Left ventricle myocardium inferior (tissue), 1 donor: Measurements from ENCODE around the gene RBM22. TPM values are rescaled to one million over a fixed set of nuclear protein-coding genes. Genes with fewer than 3 reads are reported as not detected.
A peak's percentile ranks its signal among the peaks of the same experiment; 100 is the strongest.
"Not testable (repeated sequence)": the region's sequence is repeated elsewhere in the genome, so short reads cannot be mapped to it uniquely, and the experiment has no call there.

ENCODE experiments used
- DNase-seq: peaks from one replicate; pipeline ENCODE4 v3.0.0-alpha.2; 2020
- H3K27ac ChIP-seq: fragments of 200-600 bp; replicated peaks from 2 replicates; pipeline ENCODE4 v1.8.0; 2021
- H3K27me3 ChIP-seq: fragments of 200-600 bp; 2 replicates; pipeline ENCODE4 v1.8.0; 2021; ENCODE audit warnings: low read depth
- H3K36me3 ChIP-seq: fragments of 200-600 bp; 2 replicates; pipeline ENCODE4 v1.8.0; 2021
- H3K4me1 ChIP-seq: fragments of 200-600 bp; 2 replicates; pipeline ENCODE4 v1.8.0; 2021
- H3K4me3 ChIP-seq: fragments of 200-600 bp; 2 replicates; pipeline ENCODE4 v1.8.0; 2021; ENCODE audit warnings: mild to moderate bottlenecking, moderate library complexity
- H3K9me3 ChIP-seq: fragments of 200-600 bp; replicated peaks from 2 replicates; pipeline ENCODE4 v1.8.0; 2021
- CTCF ChIP-seq: fragments of 200-600 bp; IDR thresholded peaks from 2 replicates; pipeline ENCODE4 v1.8.0; 2021; ENCODE audit warnings: antibody characterized with exemption, mild to moderate bottlenecking, borderline replicate concordance
- intact Hi-C: fragments of 100-400 bp; cut with micrococcal nuclease; formaldehyde crosslinking; loops from one replicate; pipeline ENCODE4 v1.11.0; 2022
- long read RNA-seq: library from polyadenylated mRNA; unstranded; transcript quantifications from one replicate; pipeline ENCODE4 v2.0.0, GENCODE V29; 2021
- total RNA-seq: library from RNA; stranded (reverse); fragmentation: NEBNext Ultra II Directional; extraction: Animal tissue kit (Norgen Biotek cat#: 25700); gene quantifications from one replicate; pipeline ENCODE4 v1.2.1, GENCODE V29; 2021
- donor health status: DM: no; HTN: yes; CAD: no; lungs with severe emphysema.

RBM22 gene
- 25.2 TPM for total RNA-seq
- long read RNA-seq, transcript RBM22-201 (11 exons, 2,342 nt) = major isoform, 30 of 35 reads
- long read RNA-seq, partial matches to known transcripts = 1 of 35 reads
- long read RNA-seq, other reads (novel, unspliced or antisense) = 4 of 35 reads

DNA sequence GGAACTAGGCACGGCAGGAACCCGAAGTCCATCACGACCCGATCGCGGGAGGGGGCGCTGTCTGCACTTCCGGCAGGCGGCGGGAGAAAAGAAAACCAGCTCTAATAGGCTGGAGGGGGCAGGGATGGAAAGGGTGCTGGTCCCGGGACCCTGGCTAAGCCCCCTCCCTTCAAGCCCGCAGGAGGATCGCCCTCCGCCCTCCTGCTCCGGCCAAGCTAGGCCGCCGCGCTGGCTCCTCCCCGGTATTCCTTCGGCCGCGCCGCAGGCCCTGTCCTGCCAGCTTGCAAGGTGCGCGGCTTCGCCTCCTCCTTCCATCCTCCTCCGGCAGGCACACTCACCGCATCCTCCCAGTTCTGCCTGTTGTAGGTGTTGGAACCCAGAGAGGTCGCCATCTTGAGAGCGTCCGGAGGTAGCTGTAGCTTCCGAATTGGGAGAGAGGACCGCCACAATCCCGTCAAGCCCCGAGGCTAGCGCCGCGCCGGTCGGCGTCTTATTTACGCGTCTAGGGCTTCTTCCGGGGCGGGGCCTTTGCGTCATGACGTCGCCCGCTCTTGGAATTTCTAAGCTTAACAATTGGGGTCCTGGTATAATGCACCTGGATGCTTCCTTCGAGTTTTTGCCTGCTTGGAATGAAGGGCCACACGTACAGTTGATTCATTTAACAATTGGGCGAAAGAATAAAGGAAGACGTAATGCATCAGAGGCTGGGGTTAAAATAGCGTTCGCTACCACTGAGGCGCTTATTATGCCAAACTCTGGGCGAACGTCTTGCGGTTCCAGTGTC is at the start of gene RBM22:
RBM22 (minus strand) TSS at position 469 of the 784 bp plus-strand sequence; CDS start at position 392, 77 bp downstream.
- Histone ChIP-seq H3K27me3 (no peaks in the 10 kb centered on the region), H3K9me3 (no peaks in the 10 kb centered on the region), H3K36me3 (peaks cover 32% of the 10 kb centered on the region), H3K4me1 (peaks cover 30% of the 10 kb centered on the region), H3K4me3 (peak within 1 kb of the TSS; percentile 94), H3K27ac (peak within 1 kb of the TSS; percentile 97)
- intact Hi-C loops = loop anchor here (10.0 kb wide), 1 partner anchor 136 kb away; no protein-coding TSS in a partner anchor
- TF ChIP-seq CTCF = peak; percentile 72
- peak; percentile 95 for DNase-seq

GRCh38 chr5:150750469-150750868 is 49.6 kb upstream of the RBM22 start:
- Histone ChIP-seq H3K27ac (no peak overlapping the region), H3K4me3 (no peak overlapping the region), H3K4me1 (peaks cover 49% of the 10 kb centered on the region), H3K36me3 (peaks cover 58% of the 10 kb centered on the region), H3K9me3 (no peaks in the 10 kb centered on the region), H3K27me3 (no peaks in the 10 kb centered on the region)
- intact Hi-C loops = no loop called here
- no peak for TF ChIP-seq CTCF
- DNase-seq = no peak

DNA sequence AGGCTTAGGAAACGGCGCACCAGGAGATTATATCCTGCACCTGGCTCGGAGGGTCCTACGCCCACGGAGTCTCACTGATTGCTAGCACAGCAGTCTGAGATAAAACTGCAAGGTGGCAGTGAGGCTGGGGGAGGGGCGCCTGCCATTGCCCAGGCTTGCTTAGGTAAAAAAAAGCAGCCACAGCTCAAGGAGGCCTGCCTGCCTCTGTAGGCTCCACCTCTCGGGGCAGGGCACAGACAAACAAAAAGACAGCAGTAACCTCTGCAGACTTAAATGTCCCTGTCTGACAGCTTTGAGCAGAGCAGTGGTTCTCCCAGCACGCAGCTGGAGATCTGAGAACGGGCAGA is 42.3 kb upstream of the RBM22 start:
- DNase-seq, intact Hi-C loops, H3K9me3 ChIP-seq, H3K27me3 ChIP-seq, H3K4me3 ChIP-seq, H3K27ac ChIP-seq: not testable (repeated sequence)
- peaks cover 21% of the 10 kb centered on the region for H3K36me3 ChIP-seq
- H3K4me1 ChIP-seq = peaks cover 25% of the 10 kb centered on the region

GRCh38 chr5:150742455-150743141 is 41.7 kb upstream of the RBM22 start:
- H3K36me3 ChIP-seq = peaks cover 21% of the 10 kb centered on the region

DNA sequence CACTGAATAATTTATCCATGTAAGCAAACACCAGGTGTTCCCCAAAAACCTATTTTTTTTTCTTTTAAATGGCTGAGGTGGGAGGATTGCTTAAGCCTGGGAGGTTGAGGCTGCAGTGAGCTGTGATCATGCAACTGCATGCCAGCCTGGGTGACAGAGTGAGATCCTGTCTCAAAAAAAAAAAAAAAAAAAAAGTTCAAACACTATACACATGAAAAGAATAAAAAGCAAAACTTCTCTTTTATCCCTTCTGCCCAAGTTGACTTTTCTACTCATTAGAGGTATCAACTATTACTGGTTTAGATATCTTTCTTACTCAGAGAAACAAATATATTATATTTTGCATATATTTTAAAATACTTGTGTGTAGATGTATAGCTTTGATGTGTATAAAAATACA is 40.1 kb upstream of the RBM22 start:
- TF ChIP-seq CTCF = no peak
- Histone ChIP-seq H3K4me3 (no peak overlapping the region), H3K9me3 (peaks cover 11% of the 10 kb centered on the region), H3K27ac (no peak overlapping the region), H3K36me3 (peaks cover 31% of the 10 kb centered on the region), H3K4me1 (peaks cover 33% of the 10 kb centered on the region), H3K27me3 (no peaks in the 10 kb centered on the region)
- DNase-seq = no peak
- intact Hi-C loops = no loop called here

More at GRCh38 chr5:150742455-150743141, 41.7 kb upstream of the RBM22 start:
- DNase-seq, H3K4me3 ChIP-seq, H3K9me3 ChIP-seq, intact Hi-C loops, H3K27me3 ChIP-seq: not testable (repeated sequence)
- Histone ChIP-seq H3K4me1 (peaks cover 30% of the 10 kb centered on the region), H3K27ac (peak overlapping the region; percentile 6)

- Histone ChIP-seq H3K36me3 (peaks cover 44% of the 10 kb centered on the region), H3K4me3 (no peak overlapping the region), H3K4me1 (peaks cover 40% of the 10 kb centered on the region), H3K27ac (no peak overlapping the region), H3K27me3 (no peaks in the 10 kb centered on the region), H3K9me3 (peaks cover 17% of the 10 kb centered on the region)
- intact Hi-C loops = no loop called here
- no peak for DNase-seq
- no peak for TF ChIP-seq CTCF
Observed at GRCh38 chr5:150738862-150739261, 38.0 kb upstream of the RBM22 start.
